GM19468 (cell line): ENCODE measurements around the gene FBXW2.

Source experiments
- ATAC-seq: cut with Tn5 transposase; IDR thresholded peaks from one replicate; pipeline ENCODE4 v1.9.1; 2021; ENCODE audit warnings: mild to moderate bottlenecking, moderate library complexity, moderate number of reproducible peaks; ENCODE audit not compliant: unreplicated experiment; ENCODE audit errors: extremely low read depth

Gene FBXW2

DNA sequence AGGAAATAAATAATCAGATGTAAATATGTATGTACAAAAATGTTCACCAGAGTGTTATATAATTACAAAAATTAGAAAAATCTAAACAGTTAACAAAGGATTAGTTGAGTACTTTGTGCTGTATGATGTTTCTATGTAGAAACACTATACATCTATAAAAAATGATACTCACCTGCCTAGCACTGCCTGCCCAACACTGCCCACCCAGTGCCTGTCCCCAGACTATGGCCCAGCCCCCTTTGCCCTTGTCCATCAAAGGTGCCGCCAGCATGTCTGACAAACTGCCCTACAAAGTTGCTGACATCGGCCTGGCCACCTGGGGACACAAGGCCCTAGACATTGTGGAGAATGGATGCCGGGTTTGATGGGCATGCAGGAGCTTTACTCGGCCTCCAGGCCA, 72.8 kb downstream of the FBXW2 start:
- no peak for ATAC-seq

DNA sequence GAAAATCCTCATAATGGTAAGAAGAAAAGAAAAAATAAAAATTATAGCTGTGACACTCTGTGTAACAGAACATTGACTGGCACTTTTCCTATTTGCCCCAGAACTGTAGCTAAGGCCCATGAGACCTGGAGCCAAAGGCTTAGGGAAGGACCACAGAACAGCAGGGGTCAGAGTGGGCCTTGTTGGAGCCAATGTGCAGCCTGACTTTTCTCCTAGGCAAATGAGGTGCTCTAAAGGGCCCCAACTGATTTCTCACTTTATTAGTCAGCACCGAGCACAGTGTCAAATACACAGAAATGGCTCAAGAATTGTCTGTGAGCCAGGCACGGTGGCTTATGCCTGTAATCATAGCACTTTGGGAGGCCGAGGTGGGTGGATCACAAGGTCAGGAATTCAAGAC, 74.9 kb downstream of the FBXW2 start:
- no peak for ATAC-seq

DNA sequence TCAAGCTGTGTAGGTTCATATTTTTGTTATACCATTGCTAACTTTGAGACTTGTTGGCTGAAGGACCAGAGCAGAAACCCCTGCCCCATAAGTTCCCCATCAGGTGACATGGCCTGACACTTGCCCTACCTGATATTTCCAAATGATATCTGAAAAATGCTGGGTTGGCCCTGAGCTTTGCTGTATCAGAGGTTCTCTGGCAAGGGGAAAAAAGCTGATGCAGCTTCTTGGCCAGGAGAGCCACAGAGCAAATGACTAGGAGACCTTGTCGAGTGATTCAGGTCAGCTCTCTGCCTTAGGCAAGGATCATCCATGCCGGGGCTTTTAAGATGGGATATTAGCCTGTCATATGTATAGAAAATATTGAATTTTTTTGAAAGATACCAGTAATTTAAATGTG, 76.0 kb downstream of the FBXW2 start:
- ATAC-seq = no peak

DNA sequence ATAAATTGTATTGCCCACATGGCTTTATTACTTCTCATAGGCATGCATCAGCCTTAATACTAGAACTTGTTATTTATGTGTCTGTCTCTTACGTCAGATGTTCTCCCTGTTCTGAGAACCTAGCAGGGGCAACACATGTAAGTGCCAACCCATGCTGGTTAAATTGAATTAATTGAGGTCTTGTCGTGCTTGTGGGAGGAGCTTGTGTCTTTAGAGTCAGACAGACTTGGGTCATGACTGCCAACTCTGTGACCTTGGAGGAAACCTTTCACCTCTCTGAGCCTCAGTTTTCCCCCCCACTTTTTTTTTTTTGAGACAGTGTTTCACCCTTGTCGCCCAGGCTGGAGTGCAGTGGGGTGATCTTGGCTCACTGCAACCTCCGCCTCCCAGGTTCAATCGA, 76.7 kb downstream of the FBXW2 start:
- no peak for ATAC-seq

DNA sequence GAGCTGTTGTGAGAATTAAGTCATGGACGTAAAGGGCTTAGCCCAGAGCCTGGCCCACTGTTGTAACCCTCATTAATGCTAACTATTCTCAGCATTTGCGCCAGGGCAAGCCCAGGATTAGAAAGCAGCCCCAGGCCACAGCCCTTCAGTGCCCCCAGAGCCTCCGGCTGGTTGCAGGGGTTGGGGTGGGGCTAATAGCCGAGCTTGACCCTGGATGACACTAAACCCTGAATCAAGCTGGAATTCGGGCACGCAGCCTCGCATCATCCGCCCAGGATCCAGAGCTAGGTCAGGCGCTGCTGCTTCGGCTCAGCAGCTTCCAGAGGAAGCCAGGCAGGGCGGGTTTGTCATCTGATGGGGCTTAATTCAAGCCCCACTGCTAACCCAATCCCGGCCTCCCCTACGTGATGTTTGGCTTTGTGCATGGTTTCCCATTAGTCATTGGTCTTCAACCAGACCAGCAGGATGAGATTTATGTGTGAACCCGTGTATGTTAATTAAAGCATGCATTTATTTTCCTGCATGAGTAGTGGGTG, 77.8 kb downstream of the FBXW2 start:
- ATAC-seq = no peak

DNA sequence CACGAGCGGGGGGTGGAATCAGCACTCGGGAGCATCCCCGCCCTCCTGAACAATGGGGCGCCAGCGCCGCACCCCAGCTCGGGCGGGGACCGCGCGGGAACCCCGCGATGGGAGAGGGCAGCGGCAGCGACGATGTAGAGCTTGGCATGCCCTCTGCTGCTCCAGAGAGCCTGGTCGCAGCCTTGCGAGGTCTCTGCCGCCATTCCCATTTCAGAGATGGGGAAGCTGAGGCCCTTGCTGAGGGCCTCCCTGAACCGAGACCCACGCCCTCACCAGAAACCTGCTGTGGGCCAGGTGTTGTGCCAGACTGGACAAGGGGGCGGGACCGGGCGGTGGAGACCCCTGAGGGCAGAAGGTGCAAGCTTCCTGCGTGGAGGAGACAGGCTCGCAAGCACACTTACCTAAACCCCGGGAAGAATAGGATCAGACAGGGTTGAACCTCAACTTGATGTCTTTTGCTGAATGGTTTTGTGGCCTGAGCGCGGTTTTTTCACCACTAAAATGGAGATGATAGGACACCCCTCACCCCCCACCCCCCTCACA, 78.3 kb downstream of the FBXW2 start:
- no peak for ATAC-seq

DNA sequence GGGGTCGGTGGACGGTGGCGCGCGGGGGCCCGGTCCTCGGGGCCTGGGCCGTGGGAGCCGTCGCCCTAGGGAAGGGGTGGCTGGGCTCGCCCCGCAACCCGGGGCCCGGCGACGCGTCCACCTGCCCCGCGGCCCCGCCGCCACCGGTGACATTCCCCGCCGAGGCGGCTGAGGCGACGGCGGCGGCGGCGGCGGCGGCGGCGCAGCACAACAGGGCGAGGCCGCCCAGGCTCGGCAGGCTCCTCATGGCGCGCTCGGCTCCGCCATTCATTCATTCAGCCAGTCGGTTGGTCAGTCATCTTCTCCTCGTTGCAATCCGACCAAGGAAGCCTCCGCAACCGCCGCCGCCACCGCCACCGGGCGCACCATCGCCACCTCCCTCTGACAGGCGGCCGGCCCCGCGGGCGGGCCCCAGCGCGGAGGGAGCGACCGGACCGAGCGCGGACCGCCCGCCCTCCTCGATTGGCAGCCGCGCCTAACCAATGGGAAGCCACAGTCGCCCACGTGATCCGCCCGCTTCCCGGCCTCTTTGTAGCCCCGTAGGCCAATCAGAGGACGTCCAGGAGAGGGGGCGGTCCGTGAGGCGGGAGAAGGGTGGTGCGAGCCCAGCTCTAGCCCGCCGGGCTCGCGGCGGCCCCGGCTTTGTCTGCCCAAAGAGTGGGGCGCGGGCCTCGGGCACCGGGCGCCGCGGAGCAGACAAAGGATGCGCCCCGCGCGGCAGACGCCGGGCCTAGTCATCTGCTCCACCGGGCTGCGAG, 78.9 kb downstream of the FBXW2 start, which contains the start of gene MEGF9:
TSS of gene MEGF9 (minus strand) at position 383 of the 758 bp plus-strand sequence. CDS start at position 271, 112 bp downstream.
- ATAC-seq = peak; percentile 94

DNA sequence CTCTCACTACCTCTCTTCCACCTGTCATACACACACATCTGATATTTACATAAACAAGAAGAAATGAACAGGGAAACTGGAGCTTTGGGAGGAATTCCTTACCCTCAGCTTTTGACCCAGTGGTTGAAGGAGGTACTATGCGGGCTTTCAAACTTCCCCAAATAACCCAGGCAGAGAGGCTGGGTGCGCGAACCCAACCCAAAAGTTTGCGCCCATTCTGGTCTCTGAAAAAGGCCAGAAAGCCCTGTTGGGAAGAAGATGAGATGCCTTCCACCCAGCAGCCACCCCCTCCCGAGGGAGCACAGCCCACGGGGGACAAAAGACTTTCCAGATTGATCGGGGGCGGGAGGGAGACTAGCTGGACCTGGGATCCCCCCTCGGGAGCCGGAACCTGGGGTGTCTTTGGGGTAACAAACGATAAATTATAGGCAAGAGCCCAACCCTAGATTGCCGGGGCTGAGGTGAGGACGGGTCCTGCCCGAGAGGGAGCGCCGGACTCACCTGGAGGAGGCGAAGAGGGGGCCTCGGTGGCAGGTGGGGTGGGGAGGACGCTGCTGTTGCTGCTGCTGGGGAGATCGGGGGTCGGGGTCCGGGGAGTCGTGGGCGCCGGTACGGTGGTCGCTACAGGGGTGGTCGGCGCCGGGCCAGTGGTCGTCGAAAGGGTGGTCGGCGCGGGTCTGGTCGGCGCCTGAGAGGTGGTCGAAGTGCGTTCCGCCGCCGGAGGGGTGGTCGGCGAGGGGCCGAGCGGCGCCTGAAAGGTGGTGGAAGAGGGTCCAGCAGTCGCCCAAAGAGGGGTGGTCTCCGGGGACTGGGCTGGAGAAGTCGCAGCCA, 79.7 kb downstream of the FBXW2 start:
- no peak for ATAC-seq

DNA sequence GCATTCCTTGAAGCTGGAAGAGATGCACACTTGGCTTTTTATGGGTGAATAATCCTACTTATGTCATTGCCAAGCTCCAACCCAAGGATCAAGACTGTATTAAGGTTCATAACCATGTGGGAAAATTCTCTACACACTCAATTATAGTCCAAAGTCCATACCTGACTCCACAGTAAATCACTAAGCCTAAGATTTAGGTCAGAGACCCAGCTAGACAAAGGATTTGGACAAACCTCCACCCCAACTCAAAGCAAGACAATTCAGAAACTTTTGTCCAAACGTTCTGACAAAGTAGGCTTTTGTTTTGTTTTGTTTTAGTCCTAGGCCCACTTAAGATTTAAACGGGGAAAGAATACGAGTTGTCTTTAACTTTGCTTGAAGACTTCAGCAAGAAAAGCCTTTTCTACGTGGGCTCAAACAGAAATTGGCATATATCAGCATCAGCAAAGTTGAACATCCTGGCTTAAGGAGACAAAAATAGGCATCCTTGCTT, 80.6 kb downstream of the FBXW2 start:
- no peak for ATAC-seq

DNA sequence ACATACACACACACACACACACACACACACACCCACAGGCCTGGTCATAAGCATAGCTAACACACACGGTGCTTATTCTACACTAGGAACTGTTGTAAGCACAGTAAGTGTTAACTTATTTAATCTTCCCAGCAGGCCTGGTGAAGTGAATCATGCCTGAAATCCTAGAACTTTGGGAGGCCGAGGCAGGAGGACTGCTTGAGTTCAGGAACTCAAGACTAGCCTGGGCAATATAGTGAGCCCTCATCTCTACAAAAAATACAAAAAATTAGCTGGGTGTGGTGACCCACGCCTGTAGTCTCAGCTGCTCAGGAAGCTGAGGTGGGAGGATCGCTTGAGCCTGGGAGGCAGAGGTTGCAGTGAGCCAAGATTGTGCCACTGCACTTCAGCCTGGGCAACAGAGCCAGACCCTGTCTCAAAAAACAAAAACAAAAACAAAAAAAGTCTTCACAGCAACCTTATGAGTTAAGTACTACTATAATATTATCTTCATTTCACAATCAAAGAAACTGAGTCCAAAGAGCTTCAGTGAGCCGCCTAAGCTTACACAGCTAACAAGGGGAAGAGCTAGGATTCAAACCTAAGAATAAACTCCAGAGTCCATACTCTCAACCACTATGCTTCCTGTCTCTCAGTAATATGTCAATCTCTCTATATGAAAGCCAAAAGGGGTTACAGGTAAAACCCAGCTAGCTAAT, 81.2 kb downstream of the FBXW2 start:
- no peak for ATAC-seq

DNA sequence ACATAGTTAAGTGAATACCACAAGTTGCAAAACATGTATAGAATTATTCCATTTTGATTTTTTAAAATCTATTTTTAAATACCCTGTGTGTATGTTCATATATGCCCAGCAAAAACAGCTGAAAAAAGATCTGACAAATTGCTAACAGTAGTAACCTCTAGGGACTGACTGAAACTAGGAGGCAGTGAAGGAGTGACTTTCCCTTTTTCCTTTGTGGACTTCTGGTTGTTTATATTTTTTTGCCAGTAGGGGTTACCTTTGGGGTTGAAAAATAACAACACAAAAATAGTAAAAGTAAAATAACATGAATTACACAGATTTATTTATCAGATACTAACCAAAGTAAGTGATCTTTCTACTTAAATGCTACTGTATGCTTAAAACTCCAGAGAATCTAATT, 81.9 kb downstream of the FBXW2 start:
- ATAC-seq = no peak

DNA sequence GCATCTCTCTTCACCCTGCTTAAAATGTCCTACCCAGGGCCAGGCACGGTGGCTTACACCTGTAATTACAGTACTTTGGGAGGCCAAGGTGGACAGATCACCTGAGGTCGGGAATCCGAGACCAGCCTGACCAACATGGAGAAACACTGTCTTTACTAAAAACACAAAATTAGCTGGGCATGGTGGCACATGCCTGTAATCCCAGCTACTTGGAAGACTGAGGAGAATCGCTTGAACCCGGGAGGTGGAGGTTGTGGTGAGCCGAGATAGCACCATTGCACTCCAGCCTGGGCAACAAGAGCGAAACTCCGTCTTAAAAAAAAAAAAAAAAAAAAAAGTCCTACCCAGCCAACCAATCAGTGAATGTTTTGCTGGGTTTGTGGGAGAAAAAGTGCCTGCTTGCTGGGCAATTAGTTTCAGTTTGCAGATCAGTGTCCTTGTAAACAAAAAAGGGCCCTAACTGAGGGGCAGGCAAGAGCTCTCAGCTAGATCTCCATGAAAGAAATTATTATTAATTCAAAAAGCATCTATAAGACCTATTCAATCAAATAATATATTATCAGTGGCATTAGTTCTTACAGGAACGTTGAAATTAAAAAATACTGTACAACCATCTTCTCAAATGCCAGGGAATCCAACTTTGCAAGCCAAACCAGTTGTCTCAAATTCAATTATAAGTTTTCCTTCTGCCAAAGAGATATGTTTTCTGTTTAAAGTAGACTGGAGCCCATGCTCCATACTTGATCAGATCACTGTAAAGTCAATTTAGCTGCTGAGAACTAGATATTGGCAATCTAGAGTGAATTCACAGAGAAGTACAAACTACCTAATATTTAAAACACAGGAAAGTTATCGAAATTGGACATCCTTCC, 82.9 kb downstream of the FBXW2 start:
- no peak for ATAC-seq

DNA sequence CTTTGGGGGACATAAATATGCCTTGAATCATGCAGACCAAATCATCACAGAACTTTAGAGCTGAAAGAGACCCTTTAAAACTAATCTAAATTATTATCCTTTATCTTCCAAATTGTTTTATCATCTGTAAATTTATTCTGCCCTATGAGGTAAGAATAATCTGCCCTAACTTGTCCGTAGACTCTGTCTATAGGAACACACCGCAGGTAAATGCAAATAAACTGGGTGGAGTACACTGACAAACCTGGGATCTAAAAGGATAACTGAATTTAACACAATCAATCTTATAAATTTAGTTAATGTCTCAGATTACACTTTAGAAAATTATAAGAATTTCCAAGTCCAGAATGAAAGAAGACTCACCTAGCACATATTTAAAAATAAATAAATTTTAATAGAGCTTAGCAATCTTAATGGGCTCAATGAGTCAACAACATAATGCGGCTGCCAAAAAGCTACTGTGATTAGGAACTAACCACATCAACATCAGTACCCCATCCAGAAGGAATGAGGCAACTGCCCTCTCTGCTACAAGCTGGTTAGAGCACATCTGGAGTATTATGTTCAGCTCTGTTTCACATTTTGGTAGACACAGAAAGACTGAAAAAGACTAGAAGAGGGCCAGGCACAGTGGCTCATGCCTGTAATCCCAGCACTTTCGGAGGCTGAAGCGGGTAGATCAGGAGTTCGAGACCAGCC, 84.5 kb downstream of the FBXW2 start:
- ATAC-seq = no peak

DNA sequence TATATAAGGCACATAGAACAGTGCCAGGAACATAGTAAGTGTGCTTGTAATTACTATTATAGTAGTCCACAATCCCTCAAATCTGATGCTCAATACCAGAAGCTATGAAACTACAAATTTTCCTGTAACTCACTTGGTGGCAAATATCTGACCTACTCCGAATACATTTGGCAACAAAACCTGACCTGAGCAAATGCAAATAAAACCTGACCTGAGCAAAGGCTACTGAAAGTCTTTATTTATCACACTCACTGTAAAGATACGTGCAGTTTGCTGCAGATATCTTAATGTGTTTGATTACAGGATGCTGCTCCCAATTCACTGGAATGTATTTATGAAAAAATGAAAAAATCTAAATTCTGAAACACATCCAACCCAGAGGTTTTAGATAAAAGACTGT, 86.0 kb downstream of the FBXW2 start:
- no peak for ATAC-seq
